ENCODE results near the gene RAPSN.
A peak's percentile ranks its signal among the peaks of the same experiment; 100 is the strongest.

RAPSN gene

DNA sequence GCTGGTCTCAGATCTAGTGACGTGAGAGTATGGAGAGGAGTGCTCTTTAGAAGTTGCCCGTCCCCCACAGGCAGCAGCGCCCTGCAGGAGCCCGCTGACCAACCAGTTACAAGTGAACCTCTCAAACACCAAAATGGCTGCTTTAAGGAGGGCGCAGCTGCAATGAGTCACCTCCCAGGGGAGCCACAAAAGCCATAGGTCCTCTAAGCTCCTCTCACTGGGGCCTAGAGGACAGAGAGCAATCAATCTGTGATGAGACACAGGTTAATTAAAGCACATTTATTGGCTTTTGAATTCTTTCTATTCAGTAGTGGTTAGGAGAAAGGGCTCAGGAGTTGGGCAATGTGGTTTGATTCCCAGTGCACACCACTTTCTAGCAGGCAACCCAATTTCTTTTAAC is 15.5 kb upstream of the RAPSN start:
- DNase-seq (ENCODE audit: low read depth), result no peak

DNA sequence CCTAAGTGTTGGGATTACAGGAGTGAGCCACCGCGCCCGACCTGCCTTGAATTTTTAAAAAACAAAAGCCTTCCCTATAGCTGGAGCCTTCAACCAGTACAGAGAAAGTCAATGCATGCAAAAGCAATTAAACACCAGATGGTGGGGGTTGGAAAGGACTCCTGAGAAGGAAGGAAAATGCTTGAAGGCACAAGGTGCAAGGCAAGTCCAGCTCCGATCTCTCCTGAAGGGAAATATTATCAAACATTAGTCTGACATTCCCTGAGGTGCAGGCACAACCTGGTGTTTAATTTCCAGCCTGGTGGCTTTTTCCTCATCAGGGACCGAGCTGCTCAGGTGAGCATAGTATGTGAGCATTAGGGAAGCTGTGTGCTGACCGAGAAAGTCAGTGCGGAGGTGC is 12.9 kb upstream of the RAPSN start:
- DNase-seq (ENCODE audit: low read depth), result no peak

DNA sequence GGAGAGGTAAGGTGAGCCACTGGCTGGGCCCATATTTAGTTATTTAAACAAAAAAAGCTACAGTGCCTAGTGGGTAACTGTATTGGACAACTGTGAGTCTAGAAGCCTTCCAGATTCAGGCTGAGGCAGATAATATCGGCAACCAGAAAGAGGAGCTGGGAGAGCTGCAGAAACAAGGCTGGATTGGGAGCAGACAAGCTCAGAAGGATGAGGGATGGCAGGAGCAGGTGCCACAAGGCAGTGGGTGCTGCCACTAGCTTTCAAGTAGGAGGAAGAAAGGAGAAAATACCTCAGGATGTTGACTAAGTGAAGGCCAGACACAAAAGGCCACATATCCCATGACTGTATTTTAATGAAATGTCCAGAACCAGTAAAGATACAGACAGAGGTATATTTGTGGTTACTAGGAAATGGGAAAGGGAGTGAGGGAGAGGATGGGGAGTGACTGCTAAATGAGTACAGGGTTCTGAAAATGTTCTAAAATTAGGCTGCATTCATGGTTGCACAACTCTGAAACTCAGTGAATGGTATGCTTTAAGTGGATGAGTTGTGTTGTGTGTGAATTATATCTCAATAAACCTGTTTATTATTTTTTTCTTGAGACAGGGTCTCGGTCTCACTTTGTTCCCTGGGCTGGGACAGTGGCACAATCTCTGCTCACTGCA is 11.8 kb upstream of the RAPSN start:
- DNase-seq (ENCODE audit: low read depth), result no peak

DNA sequence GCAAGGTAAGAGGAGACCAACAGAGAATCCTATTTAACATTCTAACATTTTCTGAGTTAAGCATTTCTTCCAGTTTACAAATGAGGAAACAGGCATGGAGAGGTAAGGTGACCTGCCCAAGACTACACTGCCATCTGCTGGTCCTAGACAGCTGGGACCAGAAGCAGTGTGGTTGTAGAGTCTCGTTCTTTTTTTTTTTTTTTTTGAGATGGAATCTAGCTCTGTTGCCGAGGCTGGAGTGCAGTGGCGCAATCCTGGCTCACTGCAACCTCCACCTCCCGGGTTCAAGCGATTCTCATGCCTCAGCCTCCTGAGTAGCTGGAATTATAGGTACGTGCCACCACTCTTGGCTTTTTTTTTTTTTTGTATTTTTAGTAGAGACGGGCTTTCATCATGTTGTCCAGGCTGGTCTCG is 5.3 kb upstream of the RAPSN start:
- peak; percentile 33 for DNase-seq (ENCODE audit: low read depth)

DNA sequence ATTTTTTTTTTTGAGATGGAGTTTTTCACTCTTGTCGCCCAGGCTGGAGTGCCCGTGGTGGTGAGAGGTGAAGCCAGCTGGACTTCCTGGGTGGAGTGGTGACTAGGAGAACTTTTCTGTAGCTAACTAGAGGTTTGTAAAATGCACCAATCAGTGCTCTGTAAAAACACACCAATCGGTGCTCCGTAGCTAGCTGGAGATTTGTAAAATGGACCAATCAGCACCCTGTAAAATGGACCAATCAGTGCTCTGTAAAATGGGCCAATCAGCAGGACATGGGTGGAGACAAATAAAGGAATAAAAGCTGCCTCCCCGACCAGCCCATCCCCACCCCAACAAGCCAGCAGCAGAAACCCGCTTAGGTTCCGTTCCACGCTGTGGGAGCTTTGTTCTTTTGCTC is 4.4 kb upstream of the RAPSN start:
- no peak for DNase-seq (ENCODE audit: low read depth)

DNA sequence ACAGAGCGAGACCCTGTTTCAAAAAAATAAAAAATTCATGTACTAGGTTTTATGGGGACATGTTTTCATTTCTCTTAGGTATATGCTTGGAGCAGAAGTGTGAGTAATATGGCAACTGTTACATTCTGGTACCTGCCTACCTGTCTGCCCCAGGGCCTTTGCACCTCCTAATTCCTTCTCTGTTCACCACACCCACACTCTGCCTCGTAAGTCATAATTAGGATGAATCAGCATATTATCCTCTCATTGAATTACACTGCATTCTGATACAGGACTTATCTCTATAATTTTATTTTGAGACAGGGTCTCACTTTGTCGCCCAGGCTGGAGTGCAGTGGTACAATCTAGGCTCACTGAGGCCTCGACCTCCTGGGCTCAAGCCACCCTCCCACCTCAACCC is 3.1 kb upstream of the RAPSN start:
- DNase-seq (ENCODE audit: low read depth), result no peak

DNA sequence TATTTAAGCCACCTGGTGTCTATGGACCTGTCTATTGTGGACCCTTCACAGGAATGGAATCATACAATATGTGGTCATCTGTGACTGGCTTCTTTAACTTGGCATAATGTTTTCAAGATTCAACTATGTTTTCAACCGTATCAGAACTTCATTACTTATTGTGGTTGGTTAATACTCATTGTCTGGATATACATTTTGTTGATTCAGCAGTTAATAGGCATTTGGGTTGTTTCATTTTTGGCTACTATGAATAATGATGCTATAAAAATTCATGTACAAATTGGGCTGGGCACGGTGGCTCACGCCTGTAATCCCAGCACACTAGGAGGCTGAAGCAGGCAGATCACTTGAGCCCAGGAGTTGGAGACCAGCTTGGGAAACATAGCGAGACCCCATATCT is 2.5 kb upstream of the RAPSN start:
- no peak for DNase-seq (ENCODE audit: low read depth)

DNA sequence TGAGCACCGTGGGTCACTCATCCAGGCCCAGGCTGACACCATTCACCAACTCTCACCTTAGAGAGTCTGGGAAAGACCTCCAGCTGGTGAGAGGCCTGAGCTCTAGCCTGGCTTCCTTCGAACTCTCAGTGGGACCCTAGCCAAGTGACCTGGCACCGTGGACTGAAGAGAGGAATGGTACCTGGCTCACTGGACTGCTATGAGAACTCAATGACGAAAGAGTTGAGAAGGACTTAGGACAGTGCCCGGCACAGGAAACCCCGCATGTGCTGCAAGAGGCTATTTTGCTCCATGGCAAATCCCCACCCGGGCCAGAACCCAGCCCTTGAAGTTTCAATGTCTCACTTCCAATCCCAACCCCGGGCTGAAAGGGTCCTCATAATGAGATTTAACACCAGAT is 605 bp upstream of the RAPSN start:
- DNase-seq (ENCODE audit: low read depth), result no peak

DNA sequence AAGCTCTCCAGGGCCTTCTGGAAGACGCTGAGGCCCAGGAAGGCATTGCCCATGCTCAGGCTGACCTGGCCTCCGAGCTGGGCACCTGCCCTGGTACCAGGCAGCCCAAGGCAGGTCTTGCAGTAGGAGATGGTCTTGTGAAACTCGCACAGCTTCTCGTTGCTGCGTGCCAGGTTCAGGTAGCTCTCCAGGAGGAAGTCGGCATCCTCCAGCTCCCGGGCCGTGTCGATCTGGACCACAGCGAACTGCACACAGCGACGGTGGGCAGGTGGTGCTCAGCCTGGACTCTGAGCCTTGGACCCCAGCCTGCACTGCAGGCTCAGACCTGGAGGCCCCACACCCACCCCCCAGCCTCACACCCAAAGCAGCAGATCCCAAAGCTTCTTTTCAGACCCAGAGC is 1.0 kb downstream of the RAPSN start:
- DNase-seq (ENCODE audit: low read depth), result no peak

DNA sequence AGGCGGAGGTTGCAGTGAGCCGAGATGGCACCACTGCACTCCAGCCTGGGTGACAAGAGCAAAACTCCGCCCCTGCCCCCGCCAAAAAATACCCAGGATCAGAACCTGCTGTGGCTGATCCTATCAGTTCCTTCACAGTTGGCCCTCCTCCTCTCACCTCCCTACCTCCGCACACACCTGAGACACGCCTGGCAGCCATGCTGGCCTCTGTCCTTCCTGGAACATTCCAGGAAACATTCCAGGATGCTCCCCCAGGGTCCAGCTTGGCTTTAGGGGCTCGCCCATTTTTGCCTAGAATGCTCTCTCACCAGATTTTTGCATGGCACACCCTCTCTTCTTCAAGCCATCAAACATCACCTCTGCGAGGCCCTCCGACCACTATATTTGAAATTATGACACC is 2.1 kb downstream of the RAPSN start:
- no peak for DNase-seq (ENCODE audit: low read depth)

DNA sequence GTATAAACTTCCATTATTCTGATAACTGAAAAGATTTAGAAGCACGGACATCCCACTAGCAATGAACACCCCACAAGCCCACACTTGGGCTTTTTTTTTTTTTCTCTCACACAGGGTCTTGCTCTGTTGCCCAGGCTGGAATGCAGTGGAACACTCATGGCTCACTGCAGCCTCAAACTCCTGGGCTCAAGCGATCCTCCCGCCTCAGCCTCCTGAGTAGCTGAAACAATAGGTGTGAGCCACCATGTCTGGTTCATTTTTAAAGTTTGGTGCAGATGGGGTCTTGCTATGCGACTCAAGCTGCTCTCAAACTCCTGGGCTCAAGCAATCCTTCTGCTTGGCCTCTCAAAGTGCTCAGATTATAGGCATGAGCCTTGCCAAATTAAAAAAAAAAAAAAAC is 3.1 kb downstream of the RAPSN start:
- no peak for DNase-seq (ENCODE audit: low read depth)

DNA sequence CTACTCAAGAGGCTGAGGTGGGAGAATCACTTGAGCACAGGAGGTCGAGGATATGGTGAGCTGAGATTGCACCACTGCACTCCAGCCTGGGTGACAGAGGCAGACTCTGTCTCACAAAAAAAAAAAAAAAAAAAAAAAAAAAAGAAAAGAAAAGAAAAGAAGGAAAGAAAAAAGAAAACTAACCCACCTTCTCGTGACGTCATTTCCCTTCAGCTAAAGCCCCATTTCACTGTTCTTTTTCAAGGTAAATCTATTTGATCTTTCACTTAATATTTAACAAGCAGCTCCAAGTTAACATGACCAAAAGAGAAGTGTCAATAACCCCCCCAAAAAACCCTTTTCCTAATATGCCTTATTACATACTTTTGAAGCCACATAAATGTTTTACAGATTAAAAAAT is 5.1 kb downstream of the RAPSN start:
- no peak for DNase-seq (ENCODE audit: low read depth)

DNA sequence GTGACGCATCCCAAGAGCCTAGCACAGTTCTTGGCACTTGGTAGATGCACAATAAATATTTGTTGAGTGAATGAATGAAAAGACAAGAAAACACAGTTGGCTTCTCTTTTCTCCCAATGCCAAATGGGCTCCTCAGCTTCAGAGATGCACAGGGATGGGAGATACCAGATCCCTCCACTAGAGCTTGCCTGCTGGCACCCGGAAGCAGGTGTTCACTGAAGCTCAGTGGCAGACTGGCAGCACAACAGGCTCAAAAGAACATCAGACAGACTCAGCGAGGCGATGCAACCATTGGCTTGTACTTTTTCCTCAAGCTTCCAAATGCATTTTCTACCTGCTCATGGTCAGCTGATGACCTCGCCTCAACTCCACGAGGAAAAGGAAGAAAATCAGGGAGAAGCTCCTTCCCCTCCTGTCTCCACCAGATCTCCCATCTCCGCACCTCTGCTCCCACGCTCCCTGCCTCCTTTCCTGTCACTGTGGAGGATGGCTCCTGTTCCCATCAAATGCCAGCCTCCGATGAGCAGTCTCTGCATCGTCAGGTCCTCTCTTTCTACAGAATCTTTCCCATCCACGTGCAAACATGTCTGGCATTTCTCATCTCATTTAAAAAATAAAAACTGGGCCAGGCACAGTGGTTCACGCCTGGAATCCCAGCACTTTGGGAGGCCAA is 5.8 kb downstream of the RAPSN start:
- no peak for DNase-seq (ENCODE audit: low read depth)

DNA sequence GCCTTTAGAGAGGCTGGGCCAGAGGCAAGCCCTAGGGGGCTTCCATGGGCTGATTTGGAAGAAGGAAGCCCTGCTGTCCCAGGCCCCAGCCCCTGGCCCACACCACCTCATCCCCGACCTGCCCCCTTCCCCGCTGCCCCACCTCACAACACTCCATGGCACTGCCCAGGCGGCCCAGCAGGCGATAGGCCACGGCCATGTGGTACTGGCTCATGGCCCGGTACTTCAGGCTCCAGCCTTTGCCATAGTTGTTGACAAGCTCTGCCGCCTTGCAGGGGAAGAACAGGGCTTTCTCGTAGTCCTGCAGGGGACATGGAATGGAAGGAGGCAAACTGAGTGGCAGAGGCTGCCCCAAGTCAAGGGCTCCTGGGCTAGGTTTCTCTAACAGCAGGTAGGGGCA is 6.4 kb downstream of the RAPSN start:
- DNase-seq (ENCODE audit: low read depth), result no peak

DNA sequence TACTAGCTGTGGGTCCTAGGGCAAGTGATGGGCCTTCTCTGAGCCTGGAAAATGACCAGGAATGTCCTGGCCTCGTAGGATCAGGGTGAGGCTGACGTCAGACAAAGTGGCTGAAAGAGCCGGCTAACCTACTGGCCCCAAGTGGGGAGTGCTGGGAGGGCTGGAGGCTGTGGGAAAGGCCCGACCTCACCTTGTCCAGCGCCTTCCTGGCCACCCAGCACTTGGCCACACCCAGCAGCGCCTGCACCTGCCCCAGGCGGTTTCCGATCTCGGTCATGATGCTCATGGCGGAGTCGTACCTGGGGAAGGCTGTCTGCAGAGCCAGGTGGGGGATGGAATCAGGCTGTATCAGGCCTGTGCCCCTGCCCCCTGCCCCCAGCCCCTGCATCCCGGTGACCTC is 7.5 kb downstream of the RAPSN start:
- DNase-seq (ENCODE audit: low read depth), result no peak

DNA sequence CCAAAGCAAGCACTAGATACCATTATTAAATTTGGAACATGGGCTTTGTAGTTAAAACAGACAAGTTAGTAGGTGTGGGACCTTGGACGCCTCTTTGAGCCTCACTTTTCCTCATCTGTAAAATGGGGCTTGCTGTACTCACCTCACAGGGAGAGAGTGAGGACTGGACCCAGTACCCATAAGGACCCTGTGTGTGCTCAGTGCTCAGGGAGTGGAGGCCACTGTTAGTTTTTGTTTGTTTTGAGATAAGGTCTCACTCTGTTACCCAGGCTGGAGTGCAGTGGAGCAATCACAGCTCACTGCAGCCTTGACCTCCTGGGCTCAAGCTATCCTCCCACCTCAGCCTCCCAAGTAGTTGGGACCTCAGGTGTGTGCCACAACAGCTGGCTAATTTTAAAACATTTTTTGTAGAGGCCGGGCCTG is 8.9 kb downstream of the RAPSN start:
- no peak for DNase-seq (ENCODE audit: low read depth)

DNA sequence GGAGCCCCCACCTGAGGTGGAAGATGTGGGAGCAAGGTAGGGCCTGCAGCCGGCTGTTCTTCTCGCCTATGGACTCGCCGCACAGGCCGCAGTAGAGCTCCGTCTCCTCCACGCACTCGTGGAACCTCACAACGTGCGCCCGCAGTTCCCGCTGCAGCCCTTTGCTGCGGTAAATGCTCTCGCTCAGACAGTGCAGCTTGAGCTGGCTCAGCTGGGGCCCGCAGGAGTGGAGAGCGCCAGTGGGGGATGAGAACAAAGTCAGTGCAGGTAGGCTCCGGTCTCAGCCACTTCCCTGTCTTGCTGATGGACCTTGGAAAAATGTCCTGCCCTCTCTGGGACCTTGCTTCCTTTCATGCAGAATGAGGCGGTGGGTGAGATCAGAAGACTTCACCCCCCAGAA is 10.2 kb downstream of the RAPSN start:
- DNase-seq (ENCODE audit: low read depth), result no peak

DNA sequence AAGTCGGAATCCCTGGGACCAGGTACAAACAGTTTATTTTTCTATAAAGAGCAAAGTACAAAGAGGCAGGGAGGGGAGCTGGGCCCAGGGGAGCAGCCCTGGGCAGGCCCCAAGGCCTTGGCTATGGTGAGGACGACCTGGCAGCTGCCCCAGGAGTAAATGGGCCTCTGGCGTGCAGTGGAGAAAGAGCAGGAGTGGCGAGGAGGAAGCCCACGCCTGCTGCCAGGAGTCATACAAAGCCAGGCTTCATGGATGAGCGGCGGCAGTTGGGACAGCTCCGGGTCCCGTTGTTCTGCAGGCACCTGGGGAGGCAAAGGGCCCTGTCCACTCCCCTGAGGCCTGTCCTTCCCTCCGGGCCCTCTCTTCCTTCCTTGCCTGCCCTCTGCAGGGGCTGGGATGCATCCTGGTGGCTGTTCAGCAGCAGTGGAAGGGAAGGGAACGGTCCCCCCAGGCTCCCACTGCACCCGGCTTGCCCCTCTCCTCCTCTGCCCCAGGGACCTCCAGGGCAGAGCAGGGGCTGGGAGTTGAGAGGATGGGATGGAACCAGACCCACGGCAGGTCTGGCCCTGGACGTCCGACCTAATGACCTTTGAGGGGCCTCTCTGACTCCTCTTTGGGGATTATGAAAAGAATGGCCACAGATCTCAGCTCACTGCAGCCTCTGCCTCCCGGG is 11.1 kb downstream of the RAPSN start:
- DNase-seq (ENCODE audit: low read depth), result no peak

DNA sequence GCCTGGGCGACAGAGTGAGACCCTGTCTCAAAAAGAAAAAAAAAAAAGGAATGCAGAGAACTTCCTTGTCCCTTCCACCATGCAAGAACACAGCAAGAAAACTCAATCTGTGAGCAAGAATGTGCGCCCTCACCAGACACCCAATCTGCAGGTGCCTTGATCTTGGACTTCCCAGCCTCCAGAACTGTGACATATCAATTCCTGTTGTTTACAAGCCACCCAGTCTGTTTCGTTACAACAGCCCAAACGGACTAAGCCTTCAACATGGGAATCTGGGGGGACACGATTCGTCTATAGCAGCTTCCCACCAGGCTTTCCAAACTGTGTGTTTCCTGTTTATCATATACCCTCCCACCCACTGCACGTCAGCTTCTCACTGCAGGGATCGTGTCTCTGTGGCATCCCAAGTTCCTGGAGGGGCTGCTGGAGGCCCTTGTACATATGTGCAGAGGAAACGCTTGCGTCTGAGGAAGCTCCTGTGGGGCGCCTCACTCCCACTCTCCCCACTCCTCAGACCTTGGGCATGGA is 11.7 kb downstream of the RAPSN start:
- no peak for DNase-seq (ENCODE audit: low read depth)

DNA sequence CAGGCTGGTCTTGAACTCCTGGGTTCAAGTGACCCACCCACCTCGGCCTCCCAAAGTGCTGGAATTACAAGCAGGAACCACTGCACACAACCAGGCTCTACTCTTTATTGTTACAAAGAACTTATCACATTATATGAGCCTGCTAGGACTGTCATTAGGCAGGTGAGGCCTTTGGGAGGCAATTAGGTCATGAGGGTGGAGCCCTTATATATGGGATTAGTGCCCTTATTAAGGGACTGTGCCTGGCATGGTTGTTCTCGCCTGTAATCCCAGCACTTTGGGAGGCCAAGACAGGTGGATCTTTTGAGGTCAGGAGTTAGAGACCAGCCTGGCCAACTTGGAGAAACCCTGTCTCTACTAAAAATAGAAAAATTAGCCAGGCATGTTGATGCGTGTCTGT is 12.2 kb downstream of the RAPSN start:
- DNase-seq (ENCODE audit: low read depth), result no peak

DNA sequence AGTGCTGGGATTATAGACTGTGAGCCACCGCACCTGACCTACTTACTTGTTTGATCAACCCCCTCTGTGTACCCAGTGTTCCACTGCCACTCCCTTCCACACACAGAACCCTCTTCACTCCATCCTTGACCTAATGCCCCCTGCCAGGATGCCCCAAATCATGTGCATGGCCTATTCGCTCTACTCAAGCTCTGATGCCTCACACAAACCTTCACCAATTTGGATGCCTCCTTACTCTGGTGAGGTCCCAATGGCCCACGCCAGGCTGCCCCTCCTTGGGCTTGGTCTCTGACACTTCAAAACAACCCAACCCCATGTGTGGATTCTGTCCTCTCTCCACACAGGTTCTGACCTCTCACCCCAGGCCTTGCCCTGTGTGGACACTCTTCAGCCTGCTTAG is 13.2 kb downstream of the RAPSN start:
- DNase-seq (ENCODE audit: low read depth), result no peak

DNA sequence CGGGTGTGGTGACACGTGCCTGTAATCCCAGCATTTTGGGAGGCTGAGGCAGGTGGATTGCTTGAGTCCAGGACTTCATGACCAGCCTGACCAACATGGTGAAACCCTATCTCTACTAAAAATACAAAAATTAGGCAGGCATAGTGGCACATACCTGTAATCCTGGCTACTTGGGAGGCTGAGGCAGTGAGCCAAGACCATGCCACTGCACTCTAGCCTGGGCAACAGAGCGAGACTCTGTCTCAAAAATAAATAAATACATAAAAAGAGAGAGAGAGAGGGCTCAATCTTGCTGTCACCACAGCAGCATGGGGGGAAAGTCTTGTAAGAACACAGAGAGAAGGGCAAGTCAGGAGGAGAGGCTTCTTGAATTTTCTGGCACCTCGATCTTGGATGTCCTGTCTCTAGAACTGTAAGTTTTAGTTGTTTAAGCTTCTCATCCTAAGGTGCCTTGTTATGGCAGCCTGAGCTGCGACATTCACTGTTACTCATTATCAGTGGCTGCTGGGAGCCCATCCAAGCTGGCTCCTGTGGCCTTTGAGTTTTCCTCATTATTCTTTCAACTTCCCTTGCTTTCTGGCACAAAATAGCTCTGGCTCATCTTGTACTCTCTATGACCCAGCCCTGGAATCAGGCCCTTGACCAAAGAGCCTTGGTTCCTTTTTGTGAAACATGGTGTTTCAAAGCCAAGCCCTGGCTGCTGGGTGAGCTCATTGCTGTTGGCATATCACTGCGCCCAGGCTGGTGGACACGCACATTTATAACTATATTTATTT is 14.7 kb downstream of the RAPSN start:
- DNase-seq (ENCODE audit: low read depth), result no peak

DNA sequence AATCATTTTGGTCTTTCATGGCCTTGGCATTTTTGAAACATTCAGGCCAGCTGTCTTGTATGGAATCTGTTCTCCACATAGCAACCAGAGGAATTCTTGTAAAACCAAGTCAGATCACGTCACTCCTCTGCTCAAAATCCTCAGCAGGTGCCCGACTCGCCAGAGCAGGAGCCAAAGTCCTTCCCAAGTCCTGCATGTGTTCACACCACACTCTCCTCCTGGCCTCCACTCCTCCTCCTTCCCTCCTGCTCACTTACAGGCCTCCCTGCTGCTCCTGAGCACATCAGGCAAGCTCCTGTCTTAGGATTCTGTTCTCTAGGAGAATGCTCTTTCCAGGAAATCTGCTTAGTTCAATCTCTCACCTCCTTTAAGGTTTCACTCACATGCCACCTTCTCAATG is 15.8 kb downstream of the RAPSN start:
- no peak for DNase-seq (ENCODE audit: low read depth)

All from activated gamma-delta T cell treated with anti-CD3 and anti-CD28 coated beads, Interleukin-2, amount 50 U/mL, for 16 hours (primary cell).